SH-SY5Y (cell line): Measurements from ENCODE around the gene SDK1.

Experiments used
- GATA2 ChIP-seq: IDR thresholded peaks from 2 replicates; pipeline ENCODE4 v1.6.1; 2011; ENCODE audit warnings: mild to moderate bottlenecking, low read depth, low read length
- GATA3 ChIP-seq: IDR thresholded peaks from 2 replicates; pipeline ENCODE4 v1.6.1; 2011; ENCODE audit warnings: low read depth, mild to moderate bottlenecking, low read length, moderate library complexity

- TF ChIP-seq GATA2 (no peak), GATA3 (no peak)
Measured at GRCh38 chr7:4150731-4151130, 849.7 kb downstream of the SDK1 start.
